ENCODE data around the gene CDCP2.
"Not testable (repeated sequence)": the region's sequence is repeated elsewhere in the genome, so short reads cannot be mapped to it uniquely, and the experiment has no call there.

CDCP2 gene

DNA sequence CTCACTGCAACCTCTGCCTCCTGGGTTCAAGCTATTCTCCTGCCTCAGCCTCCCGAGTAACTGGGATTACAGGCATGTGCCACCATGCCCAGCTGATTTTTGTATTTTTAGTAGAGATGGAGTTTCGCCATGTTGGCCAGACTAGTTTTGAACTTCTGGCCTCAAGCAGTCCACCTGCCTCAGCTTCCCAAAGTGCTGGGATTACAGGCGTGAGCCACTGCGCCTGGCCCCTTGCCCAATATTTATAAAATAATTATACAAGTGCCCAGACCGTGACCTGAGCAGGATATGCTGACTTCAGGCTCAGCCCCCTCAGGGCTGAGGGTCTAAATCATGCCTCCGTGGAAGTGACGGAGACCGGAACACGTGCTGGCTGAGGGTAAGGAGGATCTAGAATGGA is 48.2 kb downstream of the CDCP2 start:
- not testable (repeated sequence) for H3K79me2 ChIP-seq (ENCODE audit: control insufficient read depth, insufficient read depth, low read length, unreplicated experiment); H3K36me3 ChIP-seq (ENCODE audit: insufficient read depth, low read length); H2AFZ ChIP-seq (ENCODE audit: low read length, unreplicated experiment); H3K4me3 ChIP-seq (ENCODE audit: low read depth, low read length); H3K27ac ChIP-seq (ENCODE audit: low read depth, low read length); H3K27me3 ChIP-seq (ENCODE audit: insufficient read depth, low read length); H3K4me1 ChIP-seq (ENCODE audit: control insufficient read depth, insufficient read depth, low read length, unreplicated experiment)

DNA sequence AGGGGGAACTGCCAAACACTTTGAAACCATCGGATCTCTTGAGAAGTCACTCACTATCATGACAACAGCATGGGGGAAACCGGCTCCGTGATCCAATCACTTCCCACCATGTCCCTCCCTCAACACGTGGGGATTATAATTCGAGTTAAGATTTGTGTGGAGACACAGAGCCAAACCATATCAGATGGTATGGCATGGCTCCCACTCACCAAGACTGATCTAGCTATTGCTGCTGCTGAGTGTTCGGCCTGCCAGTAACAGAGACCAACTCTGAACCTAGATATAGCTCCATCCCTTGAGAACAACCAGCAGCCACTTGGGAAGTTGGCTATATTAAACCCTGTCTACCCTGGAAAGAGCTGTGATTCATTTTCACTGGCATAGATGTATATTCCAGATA is 49.4 kb downstream of the CDCP2 start:
- Histone ChIP-seq H3K4me1 (ENCODE audit: control insufficient read depth, insufficient read depth, low read length, unreplicated experiment) (no peaks in the 10 kb centered on the region), H3K27ac (ENCODE audit: low read depth, low read length) (no peak overlapping the region), H3K79me2 (ENCODE audit: control insufficient read depth, insufficient read depth, low read length, unreplicated experiment) (no peaks in the 10 kb centered on the region), H3K27me3 (ENCODE audit: insufficient read depth, low read length) (no peaks in the 10 kb centered on the region), H3K36me3 (ENCODE audit: insufficient read depth, low read length) (no peaks in the 10 kb centered on the region), H2AFZ (ENCODE audit: low read length, unreplicated experiment) (no peak overlapping the region), H3K4me3 (ENCODE audit: low read depth, low read length) (no peak overlapping the region)

DNA sequence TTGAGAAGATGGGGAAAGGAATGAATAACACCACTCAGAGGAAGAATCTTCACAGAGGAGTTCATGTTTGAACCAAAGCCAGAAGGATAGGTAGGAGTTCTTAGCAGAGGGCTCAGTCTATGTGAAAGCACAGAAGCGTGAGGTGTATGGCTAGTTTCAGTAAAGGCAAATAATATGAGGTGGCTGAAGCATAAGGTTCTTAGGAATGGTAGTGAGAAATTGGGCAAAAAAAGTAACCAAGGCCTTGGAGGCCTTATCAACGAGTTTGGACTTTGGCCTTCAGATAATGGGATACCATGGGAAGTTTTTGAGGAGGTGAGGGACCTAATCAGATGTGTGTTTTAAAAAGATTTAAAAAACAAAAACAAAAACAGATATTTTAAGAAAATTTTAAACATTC is 52.3 kb downstream of the CDCP2 start:
- H3K79me2 ChIP-seq (ENCODE audit: control insufficient read depth, insufficient read depth, low read length, unreplicated experiment) = no peaks in the 10 kb centered on the region
- H3K36me3 ChIP-seq (ENCODE audit: insufficient read depth, low read length) = no peaks in the 10 kb centered on the region
- no peaks in the 10 kb centered on the region for H3K4me1 ChIP-seq (ENCODE audit: control insufficient read depth, insufficient read depth, low read length, unreplicated experiment)
- no peaks in the 10 kb centered on the region for H3K27me3 ChIP-seq (ENCODE audit: insufficient read depth, low read length)
- no peak overlapping the region for H2AFZ ChIP-seq (ENCODE audit: low read length, unreplicated experiment)
- no peak overlapping the region for H3K27ac ChIP-seq (ENCODE audit: low read depth, low read length)
- no peak overlapping the region for H3K4me3 ChIP-seq (ENCODE audit: low read depth, low read length)

DNA sequence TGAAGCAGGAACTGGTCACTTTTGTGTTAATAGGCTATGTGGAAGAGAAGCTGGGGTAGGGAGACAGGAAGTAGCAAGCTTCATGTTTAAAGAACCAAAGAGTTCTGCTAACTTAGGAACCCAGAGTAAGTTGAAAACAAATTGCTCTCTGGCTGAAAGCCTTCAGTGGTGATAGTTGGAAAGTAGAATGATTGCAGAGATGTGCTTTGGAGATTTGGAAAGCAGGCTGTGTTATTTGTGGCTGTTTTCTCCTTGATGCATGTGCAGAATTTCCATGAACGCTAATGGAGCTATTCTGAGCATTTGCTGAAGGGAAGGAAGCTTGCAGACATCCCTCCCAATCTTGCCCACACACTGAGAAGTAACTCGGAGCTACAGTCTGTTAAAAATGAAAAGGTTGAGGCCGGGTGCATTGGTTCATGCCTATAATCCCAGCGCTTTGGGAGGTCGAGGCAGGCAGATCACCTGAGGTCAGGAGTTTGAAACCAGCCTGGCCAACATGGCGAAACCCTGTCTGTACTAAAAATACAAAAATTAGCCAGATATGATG is 53.7 kb downstream of the CDCP2 start:
- H3K36me3 ChIP-seq (ENCODE audit: insufficient read depth, low read length) = no peaks in the 10 kb centered on the region
- no peak overlapping the region for H3K4me3 ChIP-seq (ENCODE audit: low read depth, low read length)
- no peaks in the 10 kb centered on the region for H3K79me2 ChIP-seq (ENCODE audit: control insufficient read depth, insufficient read depth, low read length, unreplicated experiment)
- H3K27me3 ChIP-seq (ENCODE audit: insufficient read depth, low read length) = no peaks in the 10 kb centered on the region
- no peak overlapping the region for H3K27ac ChIP-seq (ENCODE audit: low read depth, low read length)
- H2AFZ ChIP-seq (ENCODE audit: low read length, unreplicated experiment) = no peak overlapping the region
- no peaks in the 10 kb centered on the region for H3K4me1 ChIP-seq (ENCODE audit: control insufficient read depth, insufficient read depth, low read length, unreplicated experiment)

DNA sequence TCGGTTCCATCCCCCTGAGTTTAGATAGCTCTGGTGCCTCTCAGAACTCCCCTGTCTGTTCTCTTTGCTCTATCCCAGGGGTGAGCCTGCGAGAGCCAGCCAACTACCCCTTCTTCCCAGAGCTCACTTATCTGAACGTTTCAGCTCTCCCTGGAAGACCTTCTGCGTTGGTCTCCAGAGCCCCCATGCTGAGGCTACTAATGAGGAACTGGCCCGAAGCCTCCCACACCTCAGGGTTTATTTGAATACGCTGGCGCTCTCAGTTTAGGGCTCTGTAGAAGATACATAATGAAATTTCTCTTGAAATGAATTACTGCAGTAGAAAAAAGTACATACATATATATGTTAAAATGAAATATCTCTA is 55.9 kb downstream of the CDCP2 start:
- no peaks in the 10 kb centered on the region for H3K36me3 ChIP-seq (ENCODE audit: insufficient read depth, low read length)
- no peaks in the 10 kb centered on the region for H3K27me3 ChIP-seq (ENCODE audit: insufficient read depth, low read length)
- no peaks in the 10 kb centered on the region for H3K4me1 ChIP-seq (ENCODE audit: control insufficient read depth, insufficient read depth, low read length, unreplicated experiment)
- H2AFZ ChIP-seq (ENCODE audit: low read length, unreplicated experiment) = no peak overlapping the region
- no peak overlapping the region for H3K27ac ChIP-seq (ENCODE audit: low read depth, low read length)
- H3K79me2 ChIP-seq (ENCODE audit: control insufficient read depth, insufficient read depth, low read length, unreplicated experiment) = no peaks in the 10 kb centered on the region
- H3K4me3 ChIP-seq (ENCODE audit: low read depth, low read length) = no peak overlapping the region

DNA sequence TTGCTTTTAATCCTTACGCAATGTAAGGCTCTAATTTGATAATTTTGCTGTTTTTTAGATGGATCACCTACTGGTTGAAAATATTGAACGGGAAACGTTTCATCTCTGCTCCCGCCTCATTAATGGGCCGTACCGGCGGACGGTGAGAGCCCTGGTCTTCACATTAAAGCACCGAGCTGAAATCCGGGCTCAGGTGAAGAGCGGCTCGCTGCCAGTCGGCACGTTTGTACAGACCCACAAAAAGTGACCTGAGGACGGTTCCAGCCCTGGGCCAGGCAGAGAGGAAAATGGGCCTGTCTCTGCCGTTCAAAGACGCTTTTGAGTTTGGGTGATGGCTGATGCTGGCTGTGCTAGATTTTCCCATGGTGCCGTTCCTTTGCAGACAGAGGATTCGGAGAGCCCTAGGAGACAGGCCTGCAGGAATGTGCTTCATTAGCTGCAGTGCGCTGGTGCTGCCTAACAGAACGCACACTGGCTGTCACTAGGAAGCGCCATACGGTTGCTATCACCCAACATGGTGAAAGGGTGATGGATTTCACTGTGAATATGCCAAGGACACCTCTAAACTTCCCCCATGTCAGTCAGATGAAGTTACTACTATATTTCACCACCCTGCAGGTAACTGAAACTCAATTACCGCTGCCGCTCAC is 56.4 kb downstream of the CDCP2 start:
- Histone ChIP-seq H3K4me3 (ENCODE audit: low read depth, low read length) (no peak overlapping the region), H3K36me3 (ENCODE audit: insufficient read depth, low read length) (no peaks in the 10 kb centered on the region), H3K79me2 (ENCODE audit: control insufficient read depth, insufficient read depth, low read length, unreplicated experiment) (no peaks in the 10 kb centered on the region), H3K27me3 (ENCODE audit: insufficient read depth, low read length) (no peaks in the 10 kb centered on the region), H2AFZ (ENCODE audit: low read length, unreplicated experiment) (no peak overlapping the region), H3K4me1 (ENCODE audit: control insufficient read depth, insufficient read depth, low read length, unreplicated experiment) (no peaks in the 10 kb centered on the region), H3K27ac (ENCODE audit: low read depth, low read length) (no peak overlapping the region)

DNA sequence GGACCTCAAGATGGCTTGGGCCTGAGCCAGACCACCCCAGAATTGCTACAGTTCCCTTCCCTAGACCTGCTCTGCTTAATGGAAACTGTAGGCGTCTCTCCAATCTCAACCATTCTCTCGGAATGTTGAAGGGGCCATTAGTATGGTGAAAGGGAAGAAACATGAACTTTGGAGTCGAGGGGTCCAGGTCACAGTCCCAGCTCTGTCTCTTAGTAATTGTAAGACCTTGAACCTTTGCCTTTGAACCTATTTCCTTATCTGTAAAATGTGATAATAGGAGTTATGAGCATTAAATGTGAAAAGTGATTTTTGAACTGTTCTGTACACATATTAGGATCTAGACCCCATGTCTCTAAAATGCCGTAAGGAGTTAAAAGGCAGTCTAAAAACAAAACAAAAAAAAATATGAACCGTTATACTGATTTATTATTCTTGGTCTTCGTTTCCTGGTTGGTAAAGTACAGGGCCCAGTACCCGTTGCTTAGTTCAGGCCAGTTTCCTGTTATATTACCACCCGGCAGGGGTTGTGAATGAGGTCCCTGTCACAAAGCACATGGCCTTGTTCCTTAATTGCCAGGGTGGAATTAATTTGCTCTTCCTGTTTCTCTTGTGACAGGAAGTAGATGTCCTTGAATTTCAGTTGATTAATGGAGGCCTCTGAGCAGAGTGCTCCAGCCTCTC is 57.1 kb downstream of the CDCP2 start:
- Histone ChIP-seq H3K79me2 (ENCODE audit: control insufficient read depth, insufficient read depth, low read length, unreplicated experiment) (no peaks in the 10 kb centered on the region), H2AFZ (ENCODE audit: low read length, unreplicated experiment) (no peak overlapping the region), H3K4me3 (ENCODE audit: low read depth, low read length) (no peak overlapping the region), H3K27ac (ENCODE audit: low read depth, low read length) (no peak overlapping the region), H3K4me1 (ENCODE audit: control insufficient read depth, insufficient read depth, low read length, unreplicated experiment) (no peaks in the 10 kb centered on the region), H3K36me3 (ENCODE audit: insufficient read depth, low read length) (no peaks in the 10 kb centered on the region), H3K27me3 (ENCODE audit: insufficient read depth, low read length) (no peaks in the 10 kb centered on the region)

DNA sequence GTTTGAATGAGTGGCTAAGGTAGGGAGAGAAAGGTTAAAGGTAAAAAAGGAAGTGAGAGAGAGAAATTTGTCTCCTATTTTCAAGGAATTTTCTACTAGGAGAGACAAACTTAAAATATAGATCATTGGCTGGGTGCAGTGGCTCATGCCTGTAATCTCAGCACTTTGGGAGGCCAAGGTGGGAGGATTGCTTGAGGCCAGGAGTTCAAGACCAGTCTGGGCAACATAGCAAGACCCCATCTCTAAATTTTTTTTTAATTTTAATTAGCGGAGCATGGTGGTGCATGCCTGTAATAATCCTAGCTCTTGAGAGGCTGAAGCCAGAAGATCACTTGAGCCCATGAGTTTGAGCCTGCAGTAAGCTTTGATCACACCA is 58.1 kb downstream of the CDCP2 start:
- H3K27ac ChIP-seq (ENCODE audit: low read depth, low read length); H3K4me3 ChIP-seq (ENCODE audit: low read depth, low read length); H2AFZ ChIP-seq (ENCODE audit: low read length, unreplicated experiment); H3K27me3 ChIP-seq (ENCODE audit: insufficient read depth, low read length); H3K4me1 ChIP-seq (ENCODE audit: control insufficient read depth, insufficient read depth, low read length, unreplicated experiment); H3K36me3 ChIP-seq (ENCODE audit: insufficient read depth, low read length); H3K79me2 ChIP-seq (ENCODE audit: control insufficient read depth, insufficient read depth, low read length, unreplicated experiment): not testable (repeated sequence)

DNA sequence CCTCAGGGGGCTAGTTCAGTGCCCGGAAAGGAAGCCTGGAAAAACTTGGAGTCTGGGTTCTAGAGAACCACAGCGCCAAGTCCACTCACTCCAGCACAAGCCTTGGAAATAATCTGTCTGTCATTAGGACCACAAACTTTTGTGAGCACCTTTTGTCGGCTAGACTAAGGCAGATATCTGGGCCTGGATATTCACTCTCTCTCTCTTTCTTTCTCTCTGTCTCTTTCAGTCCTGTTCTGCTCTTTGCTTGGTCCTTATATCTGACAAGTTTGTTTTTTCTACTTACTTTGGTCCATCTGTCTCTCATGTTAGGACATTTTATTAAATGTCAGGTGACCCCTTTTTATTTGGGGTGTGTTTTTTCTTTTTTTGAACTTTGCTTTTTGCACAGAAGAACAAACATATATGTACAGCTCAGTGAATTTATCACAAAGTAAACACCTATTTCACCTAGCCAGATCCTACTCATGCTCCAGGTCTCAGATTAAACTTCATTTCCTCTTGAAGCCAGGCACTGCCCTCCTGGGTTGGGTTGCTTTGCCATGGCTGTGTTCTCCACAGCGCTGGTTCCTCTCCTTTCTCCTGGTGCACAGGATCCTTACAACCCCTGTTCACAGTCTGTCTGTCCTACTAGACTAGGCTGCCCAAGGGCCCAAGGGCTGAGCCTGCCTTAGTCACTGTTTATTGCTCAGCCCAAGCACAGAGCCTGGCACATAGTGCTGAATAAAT is 58.6 kb downstream of the CDCP2 start:
- H3K36me3 ChIP-seq (ENCODE audit: insufficient read depth, low read length) = no peaks in the 10 kb centered on the region
- no peaks in the 10 kb centered on the region for H3K79me2 ChIP-seq (ENCODE audit: control insufficient read depth, insufficient read depth, low read length, unreplicated experiment)
- no peaks in the 10 kb centered on the region for H3K27me3 ChIP-seq (ENCODE audit: insufficient read depth, low read length)
- no peak overlapping the region for H3K27ac ChIP-seq (ENCODE audit: low read depth, low read length)
- no peak overlapping the region for H3K4me3 ChIP-seq (ENCODE audit: low read depth, low read length)
- no peak overlapping the region for H2AFZ ChIP-seq (ENCODE audit: low read length, unreplicated experiment)
- no peaks in the 10 kb centered on the region for H3K4me1 ChIP-seq (ENCODE audit: control insufficient read depth, insufficient read depth, low read length, unreplicated experiment)

DNA sequence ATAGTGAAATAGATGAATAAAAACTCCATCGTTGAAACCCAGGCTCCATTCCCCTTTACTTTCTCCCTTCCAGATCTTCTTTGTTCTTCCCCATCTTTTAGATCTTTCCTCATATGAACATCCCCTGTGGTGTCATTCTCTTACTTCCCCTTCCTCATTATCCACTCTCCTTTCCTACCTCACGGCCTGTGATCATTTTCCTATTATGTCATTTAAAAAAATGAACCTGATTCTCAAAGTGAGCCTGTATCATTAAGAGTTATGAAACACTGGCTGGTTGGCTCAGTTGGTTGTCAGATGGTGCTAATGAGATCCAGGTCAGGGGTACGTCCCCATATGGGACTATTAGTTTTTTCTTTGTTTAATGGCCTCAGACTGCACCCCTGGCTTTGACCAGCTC is 61.1 kb downstream of the CDCP2 start:
- Histone ChIP-seq H3K36me3 (ENCODE audit: insufficient read depth, low read length) (no peaks in the 10 kb centered on the region), H3K27ac (ENCODE audit: low read depth, low read length) (no peak overlapping the region), H3K27me3 (ENCODE audit: insufficient read depth, low read length) (no peaks in the 10 kb centered on the region), H3K79me2 (ENCODE audit: control insufficient read depth, insufficient read depth, low read length, unreplicated experiment) (no peaks in the 10 kb centered on the region), H2AFZ (ENCODE audit: low read length, unreplicated experiment) (no peak overlapping the region), H3K4me3 (ENCODE audit: low read depth, low read length) (no peak overlapping the region), H3K4me1 (ENCODE audit: control insufficient read depth, insufficient read depth, low read length, unreplicated experiment) (no peaks in the 10 kb centered on the region)

DNA sequence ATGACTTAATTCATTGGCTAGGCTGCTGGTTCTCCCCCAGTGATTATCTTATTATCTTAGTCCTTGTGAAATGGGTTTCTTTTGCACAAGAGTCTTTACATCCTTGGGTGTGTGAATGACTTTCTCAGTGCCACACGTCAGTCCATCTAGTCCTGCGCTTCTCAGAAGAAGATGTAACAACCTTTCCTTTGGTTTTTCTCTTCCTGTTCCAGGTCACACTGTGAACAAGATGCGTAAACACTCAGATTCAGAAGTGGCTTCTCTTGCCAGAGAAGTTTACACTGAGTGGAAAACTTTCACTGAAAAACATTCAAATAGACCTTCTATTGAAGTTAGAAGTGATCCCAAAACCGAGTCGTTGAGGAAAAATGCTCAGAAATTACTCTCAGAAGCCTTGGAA is 64.4 kb downstream of the CDCP2 start:
- Histone ChIP-seq H2AFZ (ENCODE audit: low read length, unreplicated experiment) (no peak overlapping the region), H3K4me1 (ENCODE audit: control insufficient read depth, insufficient read depth, low read length, unreplicated experiment) (no peaks in the 10 kb centered on the region), H3K79me2 (ENCODE audit: control insufficient read depth, insufficient read depth, low read length, unreplicated experiment) (no peaks in the 10 kb centered on the region), H3K27me3 (ENCODE audit: insufficient read depth, low read length) (no peaks in the 10 kb centered on the region), H3K27ac (ENCODE audit: low read depth, low read length) (no peak overlapping the region), H3K36me3 (ENCODE audit: insufficient read depth, low read length) (no peaks in the 10 kb centered on the region), H3K4me3 (ENCODE audit: low read depth, low read length) (no peak overlapping the region)
